PC-3 (cell line): ENCODE results near the gene SLC9A9. TPM values are rescaled to one million over a fixed set of nuclear protein-coding genes. Genes with fewer than 3 reads are reported as not detected.

Experiments used
- ATAC-seq: fragments of 200-7000 bp; cut with Tn5 transposase; 2 replicates; pipeline ENCODE4 v1.9.1; 2020; ENCODE audit warnings: mild to moderate bottlenecking, moderate library complexity
- BruUV-seq: library from RNA; stranded (reverse); fragments of 400-500 nt; replicated peaks from 2 replicates; lab custom pipeline; 2021; lab: Mats Ljungman, UMichigan
- CTCF ChIA-PET: fragments of 300-600 bp; sonication (Branson Sonifier 250); formaldehyde crosslinking; loops from one replicate; lab custom pipeline; 2022; ENCODE audit warnings: antibody characterized with exemption; lab: Charles Lee
- POLR2A ChIA-PET: fragments of 300-600 bp; sonication (Branson Sonifier 250); formaldehyde crosslinking; loops from one replicate; lab custom pipeline; 2022; ENCODE audit warnings: antibody characterized with exemption; ENCODE audit not compliant: unreplicated experiment; lab: Charles Lee
- DNase-seq: peaks from one replicate; pipeline ENCODE4 v3.0.0-alpha.2; 2015
- H2AFZ ChIP-seq: fragments of 300-600 bp; sonication (generic); 2 replicates; pipeline ENCODE4 v1.6.0; 2016; ENCODE audit warnings: antibody characterized with exemption, low read length
- H3F3A ChIP-seq: fragments of 300-600 bp; sonication (generic); one replicate; pipeline ENCODE4 v1.6.0; 2017; ENCODE audit warnings: antibody characterized with exemption, low read length, control low read depth, mild to moderate bottlenecking; ENCODE audit not compliant: unreplicated experiment
- H3K27ac ChIP-seq: fragments of 300-600 bp; sonication (generic); 2 replicates; pipeline ENCODE4 v1.5.1; 2016; ENCODE audit warnings: mild to moderate bottlenecking, low read length
- H3K27me3 ChIP-seq: fragments of 300-600 bp; sonication (generic); 2 replicates; pipeline ENCODE4 v1.6.1; 2016; ENCODE audit warnings: low read length, mixed read lengths
- H3K36me3 ChIP-seq: fragments of 300-600 bp; sonication (generic); 2 replicates; pipeline ENCODE4 v1.6.1; 2016; ENCODE audit warnings: low read depth, mixed run types, low read length, mixed read lengths
- H3K4me1 ChIP-seq: fragments of 300-600 bp; sonication (generic); 2 replicates; pipeline ENCODE4 v1.5.1; 2016; ENCODE audit warnings: low read length; ENCODE audit not compliant: insufficient read depth
- H3K4me2 ChIP-seq: fragments of 300-600 bp; sonication (generic); 2 replicates; pipeline ENCODE4 v1.6.0; 2016; ENCODE audit warnings: low read length
- H3K4me3 ChIP-seq: fragments of 300-600 bp; sonication (generic); 2 replicates; pipeline ENCODE4 v1.5.1; 2016; ENCODE audit warnings: mild to moderate bottlenecking, low read length, mixed read lengths
- H3K79me2 ChIP-seq: fragments of 300-600 bp; sonication (generic); 2 replicates; pipeline ENCODE4 v1.6.1; 2017; ENCODE audit warnings: low read length, mixed read lengths
- H3K9ac ChIP-seq: fragments of 300-600 bp; sonication (generic); 2 replicates; pipeline ENCODE4 v1.6.0; 2016; ENCODE audit warnings: mild to moderate bottlenecking, low read length
- H3K9me2 ChIP-seq: fragments of 300-600 bp; sonication (generic); replicated peaks from 2 replicates; pipeline ENCODE4 v1.6.1; 2016; ENCODE audit warnings: mixed run types, low read length, mixed read lengths
- H3K9me3 ChIP-seq: fragments of 300-600 bp; sonication (generic); 2 replicates; pipeline ENCODE4 v1.6.1; 2016; ENCODE audit warnings: low read length, mixed read lengths
- H4K20me1 ChIP-seq: fragments of 300-600 bp; sonication (generic); 2 replicates; pipeline ENCODE4 v1.6.1; 2016; ENCODE audit warnings: low read length, mixed read lengths
- EZH2 ChIP-seq: fragments of 300-600 bp; sonication (generic); IDR thresholded peaks from one replicate; pipeline ENCODE4 v1.6.1; 2017; ENCODE audit warnings: antibody characterized with exemption, mild to moderate bottlenecking, low read length; ENCODE audit not compliant: unreplicated experiment
- EZH2phosphoT487 ChIP-seq: fragments of 300-600 bp; sonication (generic); IDR thresholded peaks from 2 replicates; pipeline ENCODE4 v1.6.1; 2018; ENCODE audit warnings: mild to moderate bottlenecking, antibody characterized with exemption, low read length, borderline replicate concordance
- intact Hi-C: fragments of 100-400 bp; cut with micrococcal nuclease; formaldehyde crosslinking; loops from 2 replicates; pipeline ENCODE4 v1.9.0; 2023
- total RNA-seq: library from RNA; depleted of rRNA; stranded (reverse); fragments of >200 nt; gene quantifications from 2 replicates; pipeline ENCODE4 v1.2.3, GENCODE V29; 2014
- TF ChIP-seq, protein P1 (sequence below): fragments of 300-600 bp; sonication (generic); conservative IDR thresholded peaks from 2 replicates; pipeline ENCODE4 v1.5.1; 2017; ENCODE audit warnings: antibody characterized with exemption, low read depth, mild to moderate bottlenecking, low read length

The SLC9A9 gene
- total RNA-seq, 1 experiment from 2014 or later = 0.07 TPM

DNA sequence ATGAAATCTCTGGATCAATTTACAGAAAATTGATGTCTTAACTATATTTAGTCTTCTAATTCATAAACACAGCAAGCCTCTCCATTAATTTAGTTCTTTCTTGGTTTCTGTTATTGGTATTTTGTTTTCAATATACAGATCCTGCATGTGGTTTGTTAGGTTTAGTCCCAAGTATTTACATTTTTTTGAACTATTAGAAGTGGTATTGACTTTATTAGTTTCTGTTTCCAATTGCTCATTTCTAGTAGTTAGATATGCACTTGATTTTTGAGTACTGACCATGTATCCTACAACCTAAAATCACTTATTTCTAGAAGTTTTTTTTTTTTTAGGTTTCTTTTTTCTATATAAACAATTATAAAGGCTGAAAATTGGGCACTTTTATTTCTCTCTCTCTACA lies 392.8 kb downstream of the SLC9A9 start:
- no peaks in the 10 kb centered on the region for H3K9me2 ChIP-seq
- H3K27ac ChIP-seq = no peak overlapping the region
- no peaks in the 10 kb centered on the region for H3K27me3 ChIP-seq
- ATAC-seq = no peak
- no peaks in the 10 kb centered on the region for H3F3A ChIP-seq
- H3K79me2 ChIP-seq = no peaks in the 10 kb centered on the region
- no peak overlapping the region for H2AFZ ChIP-seq
- no peak overlapping the region for H3K9ac ChIP-seq
- no peak overlapping the region for H3K4me3 ChIP-seq
- CTCF ChIA-PET = no interaction called here
- no peak for DNase-seq
- intact Hi-C loops = no loop called here
- POLR2A ChIA-PET = no interaction called here
- H4K20me1 ChIP-seq = no peaks in the 10 kb centered on the region
- BruUV-seq = no TSS peak
- TF ChIP-seq, protein P1, sequence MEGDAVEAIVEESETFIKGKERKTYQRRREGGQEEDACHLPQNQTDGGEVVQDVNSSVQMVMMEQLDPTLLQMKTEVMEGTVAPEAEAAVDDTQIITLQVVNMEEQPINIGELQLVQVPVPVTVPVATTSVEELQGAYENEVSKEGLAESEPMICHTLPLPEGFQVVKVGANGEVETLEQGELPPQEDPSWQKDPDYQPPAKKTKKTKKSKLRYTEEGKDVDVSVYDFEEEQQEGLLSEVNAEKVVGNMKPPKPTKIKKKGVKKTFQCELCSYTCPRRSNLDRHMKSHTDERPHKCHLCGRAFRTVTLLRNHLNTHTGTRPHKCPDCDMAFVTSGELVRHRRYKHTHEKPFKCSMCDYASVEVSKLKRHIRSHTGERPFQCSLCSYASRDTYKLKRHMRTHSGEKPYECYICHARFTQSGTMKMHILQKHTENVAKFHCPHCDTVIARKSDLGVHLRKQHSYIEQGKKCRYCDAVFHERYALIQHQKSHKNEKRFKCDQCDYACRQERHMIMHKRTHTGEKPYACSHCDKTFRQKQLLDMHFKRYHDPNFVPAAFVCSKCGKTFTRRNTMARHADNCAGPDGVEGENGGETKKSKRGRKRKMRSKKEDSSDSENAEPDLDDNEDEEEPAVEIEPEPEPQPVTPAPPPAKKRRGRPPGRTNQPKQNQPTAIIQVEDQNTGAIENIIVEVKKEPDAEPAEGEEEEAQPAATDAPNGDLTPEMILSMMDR = no peak
- TF ChIP-seq EZH2 = no peak
- no peak for TF ChIP-seq EZH2phosphoT487
- no peaks in the 10 kb centered on the region for H3K4me1 ChIP-seq
- no peaks in the 10 kb centered on the region for H3K9me3 ChIP-seq
- no peak overlapping the region for H3K4me2 ChIP-seq
- H3K36me3 ChIP-seq = no peaks in the 10 kb centered on the region

DNA sequence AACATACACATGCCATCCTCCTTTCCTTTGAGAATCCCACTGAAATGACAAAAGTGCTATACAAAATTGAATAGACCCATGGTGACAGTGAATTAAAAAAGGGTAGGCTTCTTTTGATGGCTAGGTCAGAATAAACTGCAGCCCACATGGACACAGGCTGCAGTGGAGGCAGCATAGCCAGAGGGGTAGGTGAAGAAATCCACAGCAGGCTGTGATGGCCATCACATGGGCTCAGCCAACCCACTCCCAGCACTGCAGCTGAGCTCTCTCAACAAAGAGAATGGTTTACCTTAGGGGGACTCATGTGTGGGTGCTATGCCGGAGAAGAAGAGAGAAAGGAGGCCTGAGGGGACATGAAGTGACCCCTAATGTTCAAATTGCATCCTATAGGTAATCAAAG lies 397.6 kb downstream of the SLC9A9 start:
- Histone ChIP-seq H3K4me3 (no peak overlapping the region), H3K27ac (no peak overlapping the region), H3K9ac (no peak overlapping the region), H3K79me2 (no peaks in the 10 kb centered on the region), H3K27me3 (no peaks in the 10 kb centered on the region), H3K9me2 (no peaks in the 10 kb centered on the region), H2AFZ (no peak overlapping the region), H3K4me1 (no peaks in the 10 kb centered on the region), H3K4me2 (no peak overlapping the region), H3K36me3 (no peaks in the 10 kb centered on the region), H3F3A (no peaks in the 10 kb centered on the region), H4K20me1 (no peaks in the 10 kb centered on the region), H3K9me3 (no peaks in the 10 kb centered on the region)
- DNase-seq = no peak
- ATAC-seq = no peak
- CTCF ChIA-PET = no interaction called here
- intact Hi-C loops = no loop called here
- BruUV-seq = no TSS peak
- POLR2A ChIA-PET = no interaction called here
- no peak for TF ChIP-seq EZH2phosphoT487
- TF ChIP-seq, protein P1 = no peak

DNA sequence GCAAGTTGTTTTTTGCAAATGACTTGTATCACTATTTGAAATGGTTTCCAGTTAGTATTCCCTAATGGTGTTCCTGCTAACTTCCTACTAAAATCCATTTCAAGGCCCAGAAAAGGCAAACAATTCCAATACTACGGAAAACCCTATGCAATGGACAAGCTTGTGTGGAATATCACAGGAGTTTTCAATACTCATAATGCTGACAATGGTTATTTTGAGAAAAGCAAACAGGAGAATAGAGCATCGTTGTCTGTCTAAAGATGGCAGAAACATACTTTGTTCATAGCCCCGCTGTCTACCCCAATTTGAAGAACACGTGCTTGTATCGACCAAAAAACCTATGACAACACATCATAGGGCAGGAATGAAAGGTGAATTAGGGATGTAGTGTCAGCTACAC lies 400.8 kb downstream of the SLC9A9 start:
- TF ChIP-seq, protein P1 = no peak
- TF ChIP-seq EZH2 (no peak), EZH2phosphoT487 (no peak)
- DNase-seq = no peak
- Histone ChIP-seq H3K4me2 (no peak overlapping the region), H3K36me3 (no peaks in the 10 kb centered on the region), H3K27me3 (no peaks in the 10 kb centered on the region), H3K4me1 (peaks cover 26% of the 10 kb centered on the region), H3K9ac (no peak overlapping the region), H3K79me2 (no peaks in the 10 kb centered on the region), H3K27ac (no peak overlapping the region), H3K4me3 (no peak overlapping the region), H3F3A (no peaks in the 10 kb centered on the region), H2AFZ (no peak overlapping the region), H3K9me3 (no peaks in the 10 kb centered on the region), H4K20me1 (no peaks in the 10 kb centered on the region), H3K9me2 (no peaks in the 10 kb centered on the region)
- no peak for ATAC-seq
- ChIA-PET POLR2A (no interaction called here), CTCF (no interaction called here)
- no TSS peak for BruUV-seq
- intact Hi-C loops = no loop called here
